Lower leg skin (tissue), 4 donors: ENCODE results near the gene NEGR1. TPM values are rescaled to one million over a fixed set of nuclear protein-coding genes. Genes with fewer than 3 reads are reported as not detected.

Experiments used
- DNase-seq, 2 donors: peaks; one replicate each; pipeline ENCODE4 v3.0.0-alpha.2; 2019; ENCODE audit warnings: low spot score in 2 of 2
- H3K4me3 ChIP-seq: fragments of 200-600 bp; sonication (generic); 2 replicates; pipeline ENCODE4 v1.5.1; 2017; ENCODE audit warnings: mild to moderate bottlenecking, low read depth; ENCODE audit not compliant: poor library complexity, severe bottlenecking
- CTCF ChIP-seq, 3 donors: fragments of 450-650 bp; IDR thresholded peaks; one replicate each; pipeline ENCODE4 v1.5.1; 2016; ENCODE audit warnings: antibody characterized with exemption in 3 of 3, mild to moderate bottlenecking in 3 of 3, moderate library complexity in 2 of 3
- POLR2A ChIP-seq, 2 donors: fragments of 450-650 bp; IDR thresholded peaks; one replicate each; pipeline ENCODE4 v1.6.1; 2016 to 2017; ENCODE audit warnings: antibody characterized with exemption in 2 of 2, mild to moderate bottlenecking in 1 of 2, moderate library complexity in 1 of 2
- WGBS, 2 donors: methylation state at CpG; one replicate each; pipeline ENCODE4 v1.1.5; 2018; 5-methylcytosine and 5-hydroxymethylcytosine counted together
- intact Hi-C: fragments of 100-400 bp; cut with DNase I; formaldehyde crosslinking; loops from one replicate; pipeline ENCODE4 v1.15.0; 2023; ENCODE audit warnings: low total_unique reads
- total RNA-seq, 4 donors: library from RNA; depleted of rRNA; stranded (reverse); fragments of >200 nt; gene quantifications; one replicate each; pipeline ENCODE4 v1.1.0, GENCODE V29; 2016

NEGR1 gene
- total RNA-seq, 4 donors from 2014 or later = 4.1 to 13.6 (median 6.0) TPM

DNA sequence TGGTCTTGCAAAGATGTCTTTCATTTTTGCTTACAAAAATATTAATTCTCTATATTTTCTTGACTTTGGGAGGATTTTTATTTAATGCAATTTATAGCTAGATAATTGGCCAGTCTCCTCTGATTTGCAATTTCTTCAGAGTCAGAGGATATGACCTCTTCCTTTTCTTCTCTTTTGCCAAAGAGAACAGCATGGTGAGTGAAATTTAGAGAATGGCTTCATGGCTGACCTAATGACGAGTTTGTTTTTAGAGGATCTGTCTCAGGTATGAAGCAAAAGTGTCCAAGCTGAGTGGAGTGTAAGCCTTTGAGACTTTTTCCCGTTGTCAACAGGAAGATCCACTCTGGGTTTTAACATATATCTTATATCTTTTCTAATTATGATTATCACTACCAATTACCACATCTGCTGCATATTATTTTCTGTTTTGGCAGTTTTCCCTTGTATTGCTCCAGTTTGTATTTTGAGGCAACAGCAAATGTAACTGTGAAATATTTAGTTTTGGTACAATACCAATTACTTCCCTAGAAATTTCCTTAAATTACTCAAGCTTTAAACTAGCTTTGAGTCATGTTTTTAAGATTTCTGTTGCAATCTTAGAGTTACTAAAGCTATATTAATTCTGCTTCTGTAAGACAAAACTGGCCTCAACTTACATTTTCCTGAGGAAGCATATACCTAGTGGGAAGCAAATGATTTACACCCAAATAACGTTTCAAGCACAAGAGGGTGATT is 868.7 kb downstream of the NEGR1 start:
- DNase-seq = no peak
- 28 to 39% methylated on average over 3 of the region's 3 CpGs for WGBS, 2 donors
- TF ChIP-seq POLR2A (IDR thresholded peaks at IDR 0.05) (no peak), CTCF (IDR thresholded peaks at IDR 0.05) (no peak)
- H3K4me3 ChIP-seq = no peak overlapping the region
- intact Hi-C loops = no loop called here

DNA sequence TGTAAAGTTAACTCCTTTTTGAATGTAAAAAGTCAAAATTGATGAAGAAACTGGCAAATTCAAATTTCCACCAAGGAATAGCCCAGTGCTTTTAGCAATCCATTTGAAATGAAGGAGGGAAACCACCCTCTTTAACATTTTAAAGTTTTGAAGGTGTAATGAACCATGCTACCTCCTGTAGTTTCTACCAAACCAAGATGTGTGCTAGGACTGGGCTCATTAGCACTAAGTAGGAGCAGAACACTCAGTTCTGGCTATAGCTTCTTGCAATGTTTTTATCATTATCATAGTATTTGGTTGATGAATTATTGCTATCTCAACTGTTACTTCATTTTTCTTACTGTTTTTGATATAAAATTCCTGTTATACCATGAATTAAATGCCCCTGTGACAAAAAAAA is 882.3 kb downstream of the NEGR1 start:
- TF ChIP-seq CTCF (IDR thresholded peaks at IDR 0.05) (no peak), POLR2A (IDR thresholded peaks at IDR 0.05) (no peak)
- intact Hi-C loops = no loop called here
- DNase-seq = no peak
- no peak overlapping the region for H3K4me3 ChIP-seq

GRCh38 chr1:71399594-71399993 is 882.7 kb downstream of the NEGR1 start:
- H3K4me3 ChIP-seq = no peak overlapping the region
- TF ChIP-seq POLR2A (IDR thresholded peaks at IDR 0.05) (no peak), CTCF (IDR thresholded peaks at IDR 0.05) (no peak)
- no peak for DNase-seq
- intact Hi-C loops = no loop called here
- WGBS, 2 donors = 52 to 75% methylated on average over 2 of the region's 2 CpGs

GRCh38 chr1:71393301-71393700 is 889.0 kb downstream of the NEGR1 start:
- intact Hi-C loops = no loop called here
- no peak for DNase-seq
- TF ChIP-seq POLR2A (IDR thresholded peaks at IDR 0.05) (no peak), CTCF (IDR thresholded peaks at IDR 0.05) (no peak)
- H3K4me3 ChIP-seq = no peak overlapping the region

- intact Hi-C loops = no loop called here
- no peak overlapping the region for H3K4me3 ChIP-seq
- WGBS, 2 donors = 75 to 83% methylated on average over 2 of the region's 2 CpGs
- no peak for TF ChIP-seq CTCF (IDR thresholded peaks at IDR 0.05)
- TF ChIP-seq POLR2A (IDR thresholded peaks at IDR 0.05) = no peak
- no peak for DNase-seq
Measured at GRCh38 chr1:71390518-71390917, 891.8 kb downstream of the NEGR1 start.

- no peak overlapping the region for H3K4me3 ChIP-seq
- intact Hi-C loops = no loop called here
- DNase-seq = no peak
- no peak for TF ChIP-seq POLR2A (IDR thresholded peaks at IDR 0.05)
- no peak for TF ChIP-seq CTCF (IDR thresholded peaks at IDR 0.05)
- 83 to 86% methylated on average over 3 of the region's 3 CpGs for WGBS, 2 donors
Measured at GRCh38 chr1:71377886-71378285, 904.5 kb downstream of the NEGR1 start.
